HepG2 (cell line): Measurements from ENCODE around the gene TP53TG5. TPM values are rescaled to one million over a fixed set of nuclear protein-coding genes. Genes with fewer than 3 reads are reported as not detected.
A peak's percentile ranks its signal among the peaks of the same experiment; 100 is the strongest.

Experiments used
- ATAC-seq: fragments of 200-7000 bp; cut with Tn5 transposase; 3 replicates; pipeline ENCODE4 v1.9.1; 2020; ENCODE audit warnings: mild to moderate bottlenecking, moderate library complexity
- BruUV-seq: library from RNA; stranded (reverse); fragments of 400-500 nt; replicated peaks from 2 replicates; lab custom pipeline; 2021; lab: Mats Ljungman, UMichigan
- CTCF ChIA-PET: fragments of 300-600 bp; formaldehyde crosslinking; extraction: SDS; loops from one replicate; lab custom pipeline; 2021; ENCODE audit warnings: low total read pairs, inconsistent platforms, low intra/inter-chr PET ratio; lab: Yijun Ruan, JAX
- POLR2A ChIA-PET: fragments of 350-600 bp; sonication (Branson Sonifier 250); formaldehyde crosslinking; loops from one replicate; lab custom pipeline; 2020; ENCODE audit warnings: antibody characterized with exemption, inconsistent platforms; lab: Yijun Ruan, JAX
- DNase-seq: peaks from one replicate; pipeline ENCODE4 v3.0.0-alpha.2; 2015; ENCODE audit warnings: low spot score
- FAIRE-seq: peaks from 3 replicates; lab custom pipeline; 2011; peaks lifted over from hg19 to GRCh38; lab: Jason Lieb, UNC
- H2AFZ ChIP-seq: one replicate; pipeline ENCODE4 v1.6.1; 2011; ENCODE audit warnings: low read length, inconsistent platforms
- H3K27ac ChIP-seq: fragments of 300-600 bp; 3 replicates; pipeline ENCODE4 v1.8.0; 2011; ENCODE audit warnings: mixed run types, mild to moderate bottlenecking, mixed read lengths, low read length, inconsistent platforms; ENCODE audit not compliant: insufficient read depth; ENCODE audit errors: extremely low read length
- H3K27me3 ChIP-seq, 2 experiments: fragments of 200-600 bp in 1 of 2; 2 replicates in 1 of 2; 3 replicates in 1 of 2; pipeline versions ENCODE4 v1.6.0 to v1.8.0; 2011; ENCODE audit warnings: low read length in 2 of 2, mild to moderate bottlenecking in 2 of 2, moderate library complexity in 2 of 2, inconsistent platforms in 1 of 2; ENCODE audit not compliant: insufficient read depth in 2 of 2, control insufficient read depth in 1 of 2
- H3K36me3 ChIP-seq, 2 experiments: fragments of 200-600 bp in 1 of 2; replicated peaks in 1 of 2; 2 replicates in 1 of 2; 3 replicates in 1 of 2; pipeline versions ENCODE4 v1.5.1 to v1.8.0; 2011; ENCODE audit warnings: low read length in 2 of 2, inconsistent platforms in 1 of 2; ENCODE audit not compliant: insufficient read depth in 2 of 2, control insufficient read depth in 1 of 2
- H3K4me1 ChIP-seq: 2 replicates; pipeline ENCODE4 v1.5.1; 2012; ENCODE audit warnings: low read length, inconsistent platforms; ENCODE audit not compliant: insufficient read depth
- H3K4me2 ChIP-seq: 2 replicates; pipeline ENCODE4 v1.6.0; 2011; ENCODE audit warnings: low read depth, low read length, inconsistent platforms
- H3K4me3 ChIP-seq, 3 experiments: fragments of 200-600 bp in 1 of 3; sonication (generic), shearing (Covaris generic) in 1 of 3; replicated peaks in 1 of 3; 2 replicates each; pipeline ENCODE4 v1.5.1; 2011 to 2016; ENCODE audit warnings: low read length in 3 of 3, inconsistent platforms in 2 of 3, low read depth in 2 of 3, mild to moderate bottlenecking in 2 of 3, control low read depth in 1 of 3, mixed read lengths in 1 of 3; ENCODE audit not compliant: insufficient read depth in 1 of 3
- H3K79me2 ChIP-seq: one replicate; pipeline ENCODE4 v1.6.1; 2011; ENCODE audit warnings: low read length, inconsistent platforms; ENCODE audit not compliant: insufficient read depth
- H3K9ac ChIP-seq: 2 replicates; pipeline ENCODE4 v1.6.0; 2011; ENCODE audit warnings: mild to moderate bottlenecking, low read depth, low read length, inconsistent platforms; ENCODE audit not compliant: insufficient read depth
- H3K9me3 ChIP-seq: 2 replicates; pipeline ENCODE4 v1.5.1; 2012; ENCODE audit warnings: mild to moderate bottlenecking, low read length
- H4K20me1 ChIP-seq: 2 replicates; pipeline ENCODE4 v1.6.0; 2011; ENCODE audit warnings: inconsistent platforms, mild to moderate bottlenecking, low read length, moderate library complexity; ENCODE audit not compliant: insufficient read depth
- PRPF4 ChIP-seq: fragments of 200-400 bp; formaldehyde crosslinking; IDR thresholded peaks from 2 replicates; pipeline ENCODE4 v1.6.1; 2016; ENCODE audit warnings: low read length, low read depth; ENCODE audit not compliant: poor library complexity, severe bottlenecking
- TEAD3 ChIP-seq: optimal IDR thresholded peaks from 2 replicates; pipeline ENCODE3; 2016; ENCODE audit warnings: borderline replicate concordance
- TRIM24 ChIP-seq: sonication (generic); formaldehyde crosslinking; IDR thresholded peaks from 2 replicates; pipeline ENCODE4 v1.8.0; 2022; ENCODE audit warnings: mild to moderate bottlenecking, missing genetic modification reagents
- U2AF2 ChIP-seq: fragments of 200-400 bp; formaldehyde crosslinking; IDR thresholded peaks from 2 replicates; pipeline ENCODE4 v1.6.1; 2017; ENCODE audit warnings: low read depth, mild to moderate bottlenecking, low read length
- ZFY ChIP-seq: sonication (generic); formaldehyde crosslinking; IDR thresholded peaks from 2 replicates; pipeline ENCODE4 v1.4.0; 2020; ENCODE audit warnings: missing genetic modification reagents
- ZNF766 ChIP-seq: sonication (generic); formaldehyde crosslinking; IDR thresholded peaks from 2 replicates; pipeline ENCODE4 v1.5.0; 2020; ENCODE audit warnings: missing genetic modification reagents, borderline replicate concordance
- ZNF777 ChIP-seq: sonication (generic); formaldehyde crosslinking; IDR thresholded peaks from 2 replicates; pipeline ENCODE4 v1.4.0; 2020; ENCODE audit warnings: missing genetic modification reagents
- ZNF788 ChIP-seq: sonication (generic); formaldehyde crosslinking; IDR thresholded peaks from 2 replicates; pipeline ENCODE4 v1.5.0; 2020; ENCODE audit warnings: mild to moderate bottlenecking, missing genetic modification reagents, borderline replicate concordance
- WGBS: methylation state at CpG from one replicate; pipeline ENCODE4 v1.1.6; 2017; ENCODE audit warnings: low lambda C conversion rate; 5-methylcytosine and 5-hydroxymethylcytosine counted together
- in situ Hi-C: cut with HindIII; loops from 2 replicates; pipeline ENCODE4 v1.10.0; 2017; ENCODE audit warnings: low pct_unique_long_range_greater_than_20kb; ENCODE audit not compliant: extremely low pct_ligation_motif_present
- intact Hi-C: fragments of 100-400 bp; cut with micrococcal nuclease; formaldehyde crosslinking; loops from one replicate; pipeline ENCODE4 v1.10.0; 2022; ENCODE audit not compliant: unreplicated experiment
- polyA plus RNA-seq, 8 experiments: library from polyadenylated mRNA; depleted of rRNA in 3 of 8; stranded (reverse) in 7 of 8; unstranded in 1 of 8; fragments of >200 nt; fragmentation: Illumina TruSeq in 4 of 8; extraction: Trizol in 4 of 8; gene quantifications; 2 replicates each; pipeline versions ENCODE4 v1.2.1 to v1.2.3, GENCODE V29; 2011 to 2016; ENCODE audit warnings: low read depth in 4 of 8, missing spikeins in 1 of 8, mixed read lengths in 1 of 8; ENCODE audit not compliant: insufficient read depth in 1 of 8
- total RNA-seq, 5 experiments: library from RNA; depleted of rRNA; stranded (reverse); fragments of >200 nt; fragmentation: Illumina TruSeq; extraction: Trizol; gene quantifications; 2 replicates each; pipeline ENCODE4 v1.2.3, GENCODE V29; 2016; ENCODE audit warnings: low read depth in 1 of 5
- TF ChIP-seq, protein P1 (sequence below): sonication (generic); formaldehyde crosslinking; IDR thresholded peaks from 2 replicates; pipeline ENCODE4 v1.5.0; 2020; ENCODE audit warnings: mild to moderate bottlenecking, missing genetic modification reagents
- TF ChIP-seq, protein P2 (sequence below): sonication (generic); formaldehyde crosslinking; IDR thresholded peaks from 2 replicates; pipeline ENCODE4 v1.4.0; 2020; ENCODE audit warnings: missing genetic modification reagents
- TF ChIP-seq, protein P3 (sequence below), 2 experiments: fragments of 450-650 bp in 1 of 2; sonication (generic) in 1 of 2; formaldehyde crosslinking; IDR thresholded peaks; 2 replicates each; pipeline versions ENCODE4 v1.5.0 to v1.8.0; 2020 to 2022; ENCODE audit warnings: mild to moderate bottlenecking in 1 of 2, missing genetic modification reagents in 1 of 2
- TF ChIP-seq, protein P4 (sequence below): sonication (generic); formaldehyde crosslinking; conservative IDR thresholded peaks from 2 replicates; pipeline ENCODE4 v1.8.0; 2022; ENCODE audit warnings: mild to moderate bottlenecking, moderate library complexity, missing genetic modification reagents

The TP53TG5 gene
- total and polyA plus RNA-seq, 2 of the 13 experiments (the other 11 are each of a cell fraction or from before 2014, with no cell fraction given), result 0.11 TPM; not detected in 1

DNA sequence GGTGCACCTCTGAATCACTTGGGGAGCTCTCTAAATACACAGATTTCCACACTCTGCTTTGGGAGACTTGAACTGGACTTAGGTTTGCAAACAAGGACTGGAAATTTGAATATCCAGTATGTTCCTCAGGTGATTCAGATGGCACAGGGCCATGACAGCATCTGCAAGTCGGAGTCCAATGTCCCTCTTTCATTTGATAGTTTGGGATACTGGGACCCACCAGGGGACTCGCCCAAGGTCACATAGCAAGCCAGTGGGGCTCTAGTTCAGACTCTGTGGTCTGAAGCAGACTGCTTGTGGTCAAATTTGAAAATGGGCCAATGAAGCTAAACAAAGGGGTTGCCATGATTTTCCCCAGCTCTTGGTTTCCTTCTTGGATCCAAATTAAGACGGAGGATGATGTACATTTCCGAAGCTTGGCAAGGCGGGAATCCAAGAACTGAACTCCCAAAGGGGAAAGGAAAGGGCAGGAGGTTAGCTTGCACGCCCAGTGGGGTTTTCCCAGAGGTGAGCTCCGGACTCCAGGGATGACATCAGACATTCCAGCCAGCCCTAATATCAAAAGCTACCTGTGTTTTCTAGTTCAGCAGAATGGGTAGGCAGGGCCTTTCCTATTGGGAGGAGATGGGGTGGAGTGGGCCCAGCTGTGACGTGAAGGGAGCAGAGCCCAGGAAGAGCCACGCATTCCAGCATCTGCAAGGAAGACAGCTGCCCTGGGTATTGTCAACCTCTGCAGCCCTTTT, 18.5 kb downstream of the TP53TG5 start (continued):
- TF ChIP-seq PRPF4 (no peak), TRIM24 (CRISPR knock-in tag) (no peak)
- TF ChIP-seq, protein P1, sequence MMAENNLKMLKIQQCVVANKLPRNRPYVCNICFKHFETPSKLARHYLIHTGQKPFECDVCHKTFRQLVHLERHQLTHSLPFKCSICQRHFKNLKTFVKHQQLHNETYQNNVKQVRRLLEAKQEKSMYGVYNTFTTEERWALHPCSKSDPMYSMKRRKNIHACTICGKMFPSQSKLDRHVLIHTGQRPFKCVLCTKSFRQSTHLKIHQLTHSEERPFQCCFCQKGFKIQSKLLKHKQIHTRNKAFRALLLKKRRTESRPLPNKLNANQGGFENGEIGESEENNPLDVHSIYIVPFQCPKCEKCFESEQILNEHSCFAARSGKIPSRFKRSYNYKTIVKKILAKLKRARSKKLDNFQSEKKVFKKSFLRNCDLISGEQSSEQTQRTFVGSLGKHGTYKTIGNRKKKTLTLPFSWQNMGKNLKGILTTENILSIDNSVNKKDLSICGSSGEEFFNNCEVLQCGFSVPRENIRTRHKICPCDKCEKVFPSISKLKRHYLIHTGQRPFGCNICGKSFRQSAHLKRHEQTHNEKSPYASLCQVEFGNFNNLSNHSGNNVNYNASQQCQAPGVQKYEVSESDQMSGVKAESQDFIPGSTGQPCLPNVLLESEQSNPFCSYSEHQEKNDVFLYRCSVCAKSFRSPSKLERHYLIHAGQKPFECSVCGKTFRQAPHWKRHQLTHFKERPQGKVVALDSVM (CRISPR knock-in tag), result no peak
- TF ChIP-seq, all 625 proteins: peak for 129

DNA sequence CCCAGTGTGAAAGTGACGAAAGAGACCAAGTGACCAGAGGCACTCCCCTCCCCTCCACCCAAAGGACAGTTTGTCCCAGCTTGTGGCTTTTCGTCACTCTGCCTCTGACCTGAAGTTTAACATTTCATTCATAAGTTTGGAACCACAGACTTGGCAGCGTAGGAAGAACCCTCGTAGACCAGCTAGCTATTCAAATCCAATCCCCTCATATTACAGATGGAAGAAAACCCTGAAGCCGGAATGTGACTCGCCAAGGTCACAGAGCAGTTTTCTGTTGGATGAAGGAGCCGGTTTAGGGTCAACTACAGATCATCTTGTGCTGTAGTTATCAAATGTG, 19.1 kb downstream of the TP53TG5 start:
- ChIA-PET POLR2A (interaction anchor here (1.1 to 29.5 kb wide), 9 partner anchors 12 to 412 kb away, joined by 3 to 1422 read pairs (median 5); partner anchors contain the start of genes PIGT and SDC4), CTCF (no interaction called here)
- 0% methylated on average over 7 of the region's 7 CpGs for WGBS
- in situ Hi-C loops, result no loop called here
- Histone ChIP-seq H3K9ac (peak overlapping the region; percentile 36), H3K36me3 (no peaks in the 10 kb centered on the region), H3K4me3 (peak overlapping the region; percentile 18 to 55 (median 26)), H4K20me1 (peaks cover 5% of the 10 kb centered on the region; the same call in 1 of the 2 replicates), H3K79me2 (peaks cover 7% of the 10 kb centered on the region), H3K4me2 (peak overlapping the region; percentile 83), H2AFZ (no peak overlapping the region), H3K27ac (peak overlapping the region; percentile 57), H3K9me3 (no peaks in the 10 kb centered on the region), H3K4me1 (peaks cover 75% of the 10 kb centered on the region), H3K27me3 (no peaks in the 10 kb centered on the region; a peak in 2 of 5 replicates)
- intact Hi-C loops, result loop anchor here (1.0 to 2.0 kb wide), 3 partner anchors 14 to 40 kb away; no protein-coding TSS in a partner anchor
- DNase-seq (no peak), FAIRE-seq (peak; percentile 68), ATAC-seq (no peak)
- BruUV-seq, result no TSS peak
- TF ChIP-seq U2AF2 (no peak), ZNF777 (no peak), ZFY (CRISPR knock-in tag) (0 out of 2 replicates have a peak, but pooled peaks have one; percentile 6), ZNF788 (CRISPR knock-in tag) (no peak), TEAD3 (CRISPR knock-in tag) (peak; percentile 56), ZNF766 (0 out of 2 replicates have a peak, but pooled peaks have one; percentile 33)
- TF ChIP-seq, protein P2, sequence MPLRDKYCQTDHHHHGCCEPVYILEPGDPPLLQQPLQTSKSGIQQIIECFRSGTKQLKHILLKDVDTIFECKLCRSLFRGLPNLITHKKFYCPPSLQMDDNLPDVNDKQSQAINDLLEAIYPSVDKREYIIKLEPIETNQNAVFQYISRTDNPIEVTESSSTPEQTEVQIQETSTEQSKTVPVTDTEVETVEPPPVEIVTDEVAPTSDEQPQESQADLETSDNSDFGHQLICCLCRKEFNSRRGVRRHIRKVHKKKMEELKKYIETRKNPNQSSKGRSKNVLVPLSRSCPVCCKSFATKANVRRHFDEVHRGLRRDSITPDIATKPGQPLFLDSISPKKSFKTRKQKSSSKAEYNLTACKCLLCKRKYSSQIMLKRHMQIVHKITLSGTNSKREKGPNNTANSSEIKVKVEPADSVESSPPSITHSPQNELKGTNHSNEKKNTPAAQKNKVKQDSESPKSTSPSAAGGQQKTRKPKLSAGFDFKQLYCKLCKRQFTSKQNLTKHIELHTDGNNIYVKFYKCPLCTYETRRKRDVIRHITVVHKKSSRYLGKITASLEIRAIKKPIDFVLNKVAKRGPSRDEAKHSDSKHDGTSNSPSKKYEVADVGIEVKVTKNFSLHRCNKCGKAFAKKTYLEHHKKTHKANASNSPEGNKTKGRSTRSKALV, result 0 out of 2 replicates have a peak, but pooled peaks have one; percentile 18
- TF ChIP-seq, protein P3, sequence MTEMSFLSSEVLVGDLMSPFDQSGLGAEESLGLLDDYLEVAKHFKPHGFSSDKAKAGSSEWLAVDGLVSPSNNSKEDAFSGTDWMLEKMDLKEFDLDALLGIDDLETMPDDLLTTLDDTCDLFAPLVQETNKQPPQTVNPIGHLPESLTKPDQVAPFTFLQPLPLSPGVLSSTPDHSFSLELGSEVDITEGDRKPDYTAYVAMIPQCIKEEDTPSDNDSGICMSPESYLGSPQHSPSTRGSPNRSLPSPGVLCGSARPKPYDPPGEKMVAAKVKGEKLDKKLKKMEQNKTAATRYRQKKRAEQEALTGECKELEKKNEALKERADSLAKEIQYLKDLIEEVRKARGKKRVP (CRISPR knock-in tag; IDR thresholded peaks at IDR 0.05), result 0 out of 4 replicates have a peak, but pooled peaks have one; percentile 14 to 29
- TF ChIP-seq, protein P4, sequence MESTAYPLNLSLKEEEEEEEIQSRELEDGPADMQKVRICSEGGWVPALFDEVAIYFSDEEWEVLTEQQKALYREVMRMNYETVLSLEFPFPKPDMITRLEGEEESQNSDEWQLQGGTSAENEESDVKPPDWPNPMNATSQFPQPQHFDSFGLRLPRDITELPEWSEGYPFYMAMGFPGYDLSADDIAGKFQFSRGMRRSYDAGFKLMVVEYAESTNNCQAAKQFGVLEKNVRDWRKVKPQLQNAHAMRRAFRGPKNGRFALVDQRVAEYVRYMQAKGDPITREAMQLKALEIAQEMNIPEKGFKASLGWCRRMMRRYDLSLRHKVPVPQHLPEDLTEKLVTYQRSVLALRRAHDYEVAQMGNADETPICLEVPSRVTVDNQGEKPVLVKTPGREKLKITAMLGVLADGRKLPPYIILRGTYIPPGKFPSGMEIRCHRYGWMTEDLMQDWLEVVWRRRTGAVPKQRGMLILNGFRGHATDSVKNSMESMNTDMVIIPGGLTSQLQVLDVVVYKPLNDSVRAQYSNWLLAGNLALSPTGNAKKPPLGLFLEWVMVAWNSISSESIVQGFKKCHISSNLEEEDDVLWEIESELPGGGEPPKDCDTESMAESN (CRISPR knock-in tag), result peak; percentile 59; the same call in 1 of the 2 replicates
